Fibroblast of villous mesenchyme (primary cell): ENCODE results near the gene ANAPC15. TPM values are rescaled to one million over a fixed set of nuclear protein-coding genes. Genes with fewer than 3 reads are reported as not detected.

Experiments used
- DNase-seq: peaks from one replicate; pipeline ENCODE4 v3.0.0-alpha.2; 2010; ENCODE audit warnings: low read depth
- H3K4me3 ChIP-seq: 2 replicates; pipeline ENCODE4 v1.5.1; 2011; ENCODE audit warnings: low read depth, mild to moderate bottlenecking, low read length
- total RNA-seq: library from RNA; depleted of rRNA; stranded (reverse); fragments of >200 nt; gene quantifications from 2 replicates; pipeline ENCODE4 v1.2.3, GENCODE V29; 2012
- TF ChIP-seq, protein P1 (sequence below): IDR thresholded peaks from 2 replicates; pipeline ENCODE4 v1.5.1; 2012; ENCODE audit warnings: low read depth, mild to moderate bottlenecking, low read length; ENCODE audit not compliant: insufficient read depth

The ANAPC15 gene
- total RNA-seq, 1 donor, result 32.8 TPM

DNA sequence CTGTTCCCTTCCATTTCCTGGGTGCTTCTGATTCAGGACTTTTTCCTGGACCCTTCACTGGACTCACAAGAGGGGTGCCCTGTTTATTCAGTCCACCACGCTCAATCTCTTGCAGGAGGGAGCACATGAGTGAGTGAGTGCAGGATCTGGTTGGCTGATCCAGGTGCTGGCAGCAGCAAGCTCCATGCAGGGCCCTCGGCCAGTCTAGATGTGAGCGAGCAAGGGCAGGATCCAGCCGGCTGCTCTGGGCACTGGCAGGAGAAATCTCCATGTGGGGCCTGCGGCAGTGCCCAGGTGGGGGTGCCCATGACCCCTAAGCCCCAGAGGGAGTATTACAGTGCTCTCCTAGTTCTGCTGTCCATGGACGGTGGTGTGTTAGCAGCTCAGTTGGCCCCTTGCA, 11.6 kb upstream of the ANAPC15 start:
- H3K4me3 ChIP-seq, result no peak overlapping the region
- no peak for DNase-seq
- TF ChIP-seq, protein P1, sequence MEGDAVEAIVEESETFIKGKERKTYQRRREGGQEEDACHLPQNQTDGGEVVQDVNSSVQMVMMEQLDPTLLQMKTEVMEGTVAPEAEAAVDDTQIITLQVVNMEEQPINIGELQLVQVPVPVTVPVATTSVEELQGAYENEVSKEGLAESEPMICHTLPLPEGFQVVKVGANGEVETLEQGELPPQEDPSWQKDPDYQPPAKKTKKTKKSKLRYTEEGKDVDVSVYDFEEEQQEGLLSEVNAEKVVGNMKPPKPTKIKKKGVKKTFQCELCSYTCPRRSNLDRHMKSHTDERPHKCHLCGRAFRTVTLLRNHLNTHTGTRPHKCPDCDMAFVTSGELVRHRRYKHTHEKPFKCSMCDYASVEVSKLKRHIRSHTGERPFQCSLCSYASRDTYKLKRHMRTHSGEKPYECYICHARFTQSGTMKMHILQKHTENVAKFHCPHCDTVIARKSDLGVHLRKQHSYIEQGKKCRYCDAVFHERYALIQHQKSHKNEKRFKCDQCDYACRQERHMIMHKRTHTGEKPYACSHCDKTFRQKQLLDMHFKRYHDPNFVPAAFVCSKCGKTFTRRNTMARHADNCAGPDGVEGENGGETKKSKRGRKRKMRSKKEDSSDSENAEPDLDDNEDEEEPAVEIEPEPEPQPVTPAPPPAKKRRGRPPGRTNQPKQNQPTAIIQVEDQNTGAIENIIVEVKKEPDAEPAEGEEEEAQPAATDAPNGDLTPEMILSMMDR, result no peak

DNA sequence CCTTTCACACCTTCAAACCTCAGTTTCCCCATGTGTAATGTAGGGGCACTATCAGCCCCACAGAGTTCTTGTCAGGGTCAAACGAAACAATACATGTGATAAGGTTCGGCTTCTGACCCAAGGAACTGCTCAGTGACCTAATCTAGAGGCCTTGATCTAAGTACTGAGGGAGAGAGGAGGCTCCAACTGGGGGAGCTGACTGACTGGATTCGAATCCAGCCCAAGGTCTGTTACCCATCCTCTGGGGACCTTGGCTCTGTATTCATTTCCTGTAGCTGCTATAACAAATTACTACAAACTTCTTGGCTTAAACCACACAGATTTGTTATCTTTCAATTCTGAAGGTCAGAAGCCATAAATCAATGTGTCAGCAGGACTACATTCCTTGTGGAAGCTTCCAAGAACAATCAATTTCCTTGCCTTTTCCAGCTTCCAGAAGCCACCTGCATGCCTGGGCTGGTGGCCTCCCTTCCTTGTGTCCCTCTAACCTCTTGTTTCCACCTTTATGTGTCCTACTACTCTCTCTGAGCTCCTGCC, 10.7 kb upstream of the ANAPC15 start:
- DNase-seq, result no peak
- H3K4me3 ChIP-seq, result no peak overlapping the region
- TF ChIP-seq, protein P1, result no peak

- TF ChIP-seq, protein P1, result no peak
- DNase-seq, result no peak
- H3K4me3 ChIP-seq, result no peak overlapping the region
Measured at GRCh38 chr11:72122607-72123006, 10.1 kb upstream of the ANAPC15 start.

DNA sequence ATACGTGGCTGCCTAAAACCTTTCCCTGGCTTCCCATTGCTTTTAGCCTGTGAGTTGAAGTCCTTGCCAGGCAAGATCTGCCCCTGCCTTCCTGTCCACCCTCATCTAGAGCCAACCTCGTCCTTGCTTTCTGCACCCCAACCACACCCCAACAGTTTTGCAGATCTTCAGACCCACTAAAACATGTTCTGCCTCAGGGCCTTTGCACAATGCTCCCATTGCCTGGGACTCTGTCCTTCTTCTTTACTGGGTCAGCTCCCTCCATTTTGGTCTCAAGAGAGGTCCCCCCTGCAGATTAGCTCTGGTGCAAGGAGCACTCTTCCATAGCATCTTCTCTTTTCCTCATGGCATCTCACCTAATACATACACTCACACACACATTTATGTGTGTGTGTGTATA, 8.4 kb upstream of the ANAPC15 start:
- H3K4me3 ChIP-seq, result no peak overlapping the region
- TF ChIP-seq, protein P1, result no peak
- no peak for DNase-seq

DNA sequence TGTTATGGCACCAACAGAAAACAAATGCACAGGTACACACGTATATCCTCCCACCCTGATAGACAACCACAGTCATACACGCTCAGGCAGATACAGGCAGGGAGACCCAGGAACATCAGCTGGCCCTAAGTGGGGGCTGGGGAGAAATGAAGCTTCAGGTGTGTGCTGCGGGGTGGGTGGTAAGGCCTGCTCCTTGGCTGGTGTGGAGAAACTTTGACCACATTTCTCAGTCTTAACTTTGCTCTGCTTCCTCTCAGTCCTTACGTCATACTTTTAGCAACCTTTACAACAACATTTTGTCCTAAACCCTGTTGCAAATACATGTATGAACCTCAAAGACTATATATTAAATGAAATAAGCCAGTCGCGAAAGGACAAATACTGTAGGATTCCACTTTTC, 6.7 kb upstream of the ANAPC15 start:
- DNase-seq, result no peak
- no peak overlapping the region for H3K4me3 ChIP-seq
- TF ChIP-seq, protein P1, result no peak

DNA sequence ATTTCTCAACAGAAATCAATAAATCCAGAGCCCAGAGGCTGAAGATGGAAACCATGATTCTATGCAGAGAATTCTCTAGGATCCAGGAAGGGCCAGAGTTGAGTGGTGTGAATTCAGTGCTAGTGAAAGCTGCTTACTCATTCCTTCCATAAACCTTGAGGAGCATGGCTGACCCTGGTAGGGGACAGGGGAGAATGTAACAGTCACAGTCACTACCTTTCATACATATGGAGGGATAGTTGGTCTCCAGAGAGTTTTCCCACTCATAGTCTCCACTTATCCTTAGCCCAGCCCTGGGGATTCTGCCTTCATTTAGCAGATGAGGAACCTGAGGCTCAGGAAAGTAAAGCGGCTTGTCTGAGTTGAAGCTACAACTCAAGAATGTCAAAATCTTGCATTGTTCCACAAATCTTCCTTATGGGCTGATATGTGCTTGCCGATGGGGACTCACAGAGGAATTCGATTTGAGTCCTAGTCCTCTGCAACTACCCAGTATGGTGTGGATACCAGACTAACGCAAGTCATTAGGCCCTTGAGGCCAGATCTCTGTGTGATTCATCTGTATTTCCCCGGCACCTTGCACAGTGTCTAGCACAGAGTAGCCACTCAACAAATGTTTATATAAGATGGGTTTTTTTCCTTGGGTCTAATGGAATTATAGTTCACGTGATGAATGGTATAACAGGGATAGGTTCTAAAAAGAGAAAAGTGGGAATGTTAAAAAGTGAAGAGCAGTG, 3.7 kb upstream of the ANAPC15 start:
- DNase-seq, result no peak
- no peak overlapping the region for H3K4me3 ChIP-seq
- TF ChIP-seq, protein P1, result no peak
